HEK293T (cell line): ENCODE results near the gene COLQ.

Experiments
- ELF4 ChIP-seq: fragments of 450-650 bp; IDR thresholded peaks from 2 replicates; pipeline ENCODE4 v1.6.1; 2017; ENCODE audit warnings: antibody characterized with exemption
- FOXA1 ChIP-seq: fragments of 450-650 bp; IDR thresholded peaks from 2 replicates; pipeline ENCODE4 v1.6.1; 2016; ENCODE audit warnings: mild to moderate bottlenecking
- FOXK2 ChIP-seq: fragments of 450-650 bp; IDR thresholded peaks from 2 replicates; pipeline ENCODE4 v1.6.1; 2016; ENCODE audit warnings: mild to moderate bottlenecking
- HDGF ChIP-seq: fragments of 450-650 bp; IDR thresholded peaks from 2 replicates; pipeline ENCODE4 v1.6.1; 2017; ENCODE audit warnings: antibody characterized with exemption, borderline replicate concordance
- NFRKB ChIP-seq: fragments of 450-650 bp; IDR thresholded peaks from 2 replicates; pipeline ENCODE4 v1.6.1; 2016; ENCODE audit warnings: mild to moderate bottlenecking, moderate library complexity
- SP1 ChIP-seq: fragments of 450-650 bp; IDR thresholded peaks from 2 replicates; pipeline ENCODE4 v1.6.1; 2017
- SUZ12 ChIP-seq: fragments of 450-650 bp; IDR thresholded peaks from 2 replicates; pipeline ENCODE4 v1.6.1; 2016; ENCODE audit warnings: mild to moderate bottlenecking
- TF ChIP-seq, protein P1 (sequence below): fragments of 450-650 bp; IDR thresholded peaks from 2 replicates; pipeline ENCODE4 v1.6.1; 2016

DNA sequence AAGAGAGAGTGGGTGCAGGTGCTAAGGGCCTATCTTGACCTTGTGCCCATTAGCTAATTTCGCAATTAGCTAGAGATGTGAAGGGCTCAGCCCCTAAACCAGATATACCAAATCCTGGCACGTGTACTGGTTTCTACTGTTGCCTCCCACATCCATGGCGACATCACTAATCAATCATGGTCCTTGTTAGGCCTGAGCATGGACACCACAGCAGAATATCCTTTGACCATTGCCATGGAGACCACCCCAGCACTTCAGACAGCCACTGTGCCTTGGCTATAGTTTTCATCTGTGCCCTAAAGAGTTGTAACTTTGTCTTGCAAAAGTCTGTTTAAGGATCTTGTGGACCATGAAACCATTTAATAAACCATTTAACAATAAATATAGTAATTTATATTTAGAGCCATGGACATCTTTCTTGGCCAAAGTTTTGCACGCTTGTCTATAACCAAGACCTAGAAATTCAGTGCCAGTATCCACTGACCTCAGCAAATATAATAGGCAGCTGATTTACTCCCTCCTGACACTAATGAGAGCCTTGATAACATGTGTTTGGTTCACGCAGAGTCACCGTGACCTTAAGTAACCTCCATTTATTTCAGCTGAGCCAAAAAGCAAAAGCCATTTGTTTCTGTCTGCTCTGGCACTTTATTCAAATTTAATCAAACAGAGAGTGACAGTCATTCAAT lies 43.4 kb downstream of the COLQ start:
- TF ChIP-seq, protein P1, sequence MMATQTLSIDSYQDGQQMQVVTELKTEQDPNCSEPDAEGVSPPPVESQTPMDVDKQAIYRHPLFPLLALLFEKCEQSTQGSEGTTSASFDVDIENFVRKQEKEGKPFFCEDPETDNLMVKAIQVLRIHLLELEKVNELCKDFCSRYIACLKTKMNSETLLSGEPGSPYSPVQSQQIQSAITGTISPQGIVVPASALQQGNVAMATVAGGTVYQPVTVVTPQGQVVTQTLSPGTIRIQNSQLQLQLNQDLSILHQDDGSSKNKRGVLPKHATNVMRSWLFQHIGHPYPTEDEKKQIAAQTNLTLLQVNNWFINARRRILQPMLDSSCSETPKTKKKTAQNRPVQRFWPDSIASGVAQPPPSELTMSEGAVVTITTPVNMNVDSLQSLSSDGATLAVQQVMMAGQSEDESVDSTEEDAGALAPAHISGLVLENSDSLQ = no peak
- TF ChIP-seq FOXA1 (no peak), SUZ12 (no peak), SP1 (no peak), ELF4 (no peak), HDGF (no peak), FOXK2 (no peak), NFRKB (no peak)
